22Rv1 (cell line): Measurements from ENCODE around the gene ATCAY.

ENCODE experiments used
- ZFX ChIP-seq: fragments of 450-650 bp; IDR thresholded peaks from 2 replicates; pipeline ENCODE4 v1.6.1; 2017; ENCODE audit warnings: antibody characterized with exemption, borderline replicate concordance
- TF ChIP-seq, protein P1 (sequence below): fragments of 450-650 bp; IDR thresholded peaks from 2 replicates; pipeline ENCODE4 v1.5.1; 2017; ENCODE audit warnings: mild to moderate bottlenecking

DNA sequence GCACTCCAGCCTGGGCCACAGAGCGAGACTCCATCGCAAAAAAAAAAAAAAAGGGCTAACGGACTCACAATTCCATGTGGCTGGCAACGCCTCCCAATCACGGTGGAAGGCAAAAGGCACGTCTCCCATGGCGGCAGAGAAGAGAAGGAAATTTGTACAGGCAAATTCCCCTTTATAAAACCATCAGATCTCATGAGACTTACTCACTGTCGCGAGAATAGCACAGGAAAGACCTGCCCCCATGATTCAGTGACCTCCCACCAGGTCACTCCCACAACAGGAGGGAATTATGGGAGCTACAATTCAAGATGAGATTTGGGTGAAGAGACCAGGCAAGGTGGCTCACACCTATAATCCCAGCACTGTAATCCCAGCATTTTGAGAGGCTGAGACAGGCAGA lies 33.7 kb downstream of the ATCAY start:
- TF ChIP-seq, protein P1, sequence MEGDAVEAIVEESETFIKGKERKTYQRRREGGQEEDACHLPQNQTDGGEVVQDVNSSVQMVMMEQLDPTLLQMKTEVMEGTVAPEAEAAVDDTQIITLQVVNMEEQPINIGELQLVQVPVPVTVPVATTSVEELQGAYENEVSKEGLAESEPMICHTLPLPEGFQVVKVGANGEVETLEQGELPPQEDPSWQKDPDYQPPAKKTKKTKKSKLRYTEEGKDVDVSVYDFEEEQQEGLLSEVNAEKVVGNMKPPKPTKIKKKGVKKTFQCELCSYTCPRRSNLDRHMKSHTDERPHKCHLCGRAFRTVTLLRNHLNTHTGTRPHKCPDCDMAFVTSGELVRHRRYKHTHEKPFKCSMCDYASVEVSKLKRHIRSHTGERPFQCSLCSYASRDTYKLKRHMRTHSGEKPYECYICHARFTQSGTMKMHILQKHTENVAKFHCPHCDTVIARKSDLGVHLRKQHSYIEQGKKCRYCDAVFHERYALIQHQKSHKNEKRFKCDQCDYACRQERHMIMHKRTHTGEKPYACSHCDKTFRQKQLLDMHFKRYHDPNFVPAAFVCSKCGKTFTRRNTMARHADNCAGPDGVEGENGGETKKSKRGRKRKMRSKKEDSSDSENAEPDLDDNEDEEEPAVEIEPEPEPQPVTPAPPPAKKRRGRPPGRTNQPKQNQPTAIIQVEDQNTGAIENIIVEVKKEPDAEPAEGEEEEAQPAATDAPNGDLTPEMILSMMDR = no peak
- TF ChIP-seq ZFX = no peak
